SK-N-MC (cell line): ENCODE measurements around the gene CFAP410.

Experiments used
- EZH2 ChIP-seq: fragments of 200-600 bp; sonication (generic); IDR thresholded peaks from one replicate; pipeline ENCODE4 v1.6.1; 2017; ENCODE audit warnings: antibody characterized with exemption
- FOXP2 ChIP-seq: optimal IDR thresholded peaks from 2 replicates; pipeline ENCODE3; 2011; ENCODE audit warnings: mild to moderate bottlenecking, moderate library complexity; ENCODE audit not compliant: insufficient read depth; ENCODE audit errors: extremely low read length, control extremely low read depth
- POLR2AphosphoS5 ChIP-seq: IDR thresholded peaks from 2 replicates; pipeline ENCODE4 v1.6.1; 2012; ENCODE audit warnings: mild to moderate bottlenecking, low read depth, low read length, borderline replicate concordance

DNA sequence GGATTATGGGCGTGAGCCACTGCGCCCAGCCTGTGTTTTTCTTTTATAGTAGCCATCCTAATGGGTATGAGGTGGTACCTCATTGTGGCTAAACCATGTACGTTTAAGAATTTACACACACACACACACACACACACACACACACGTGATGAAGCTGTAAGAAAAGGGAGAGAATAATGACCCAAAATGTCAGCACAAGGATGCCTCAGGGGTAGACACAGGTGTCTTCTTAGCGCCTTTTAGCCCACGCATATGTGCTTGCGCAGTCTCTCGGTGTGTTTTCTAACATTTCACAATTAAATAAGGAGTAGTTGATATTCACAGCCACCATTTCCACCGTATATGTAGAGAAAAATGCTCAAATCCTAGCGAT is 40.1 kb downstream of the CFAP410 start:
- no peak for TF ChIP-seq POLR2AphosphoS5
- no peak for TF ChIP-seq EZH2
- no peak for TF ChIP-seq FOXP2
